Tibial nerve (tissue), 4 donors: ENCODE measurements around the gene C5orf15. TPM values are rescaled to one million over a fixed set of nuclear protein-coding genes. Genes with fewer than 3 reads are reported as not detected.

Experiments
- DNase-seq, 2 donors: peaks; one replicate each; pipeline ENCODE4 v3.0.0-alpha.2; 2019; ENCODE audit warnings: low spot score in 2 of 2
- H3K27ac ChIP-seq, 4 donors: fragments of 200-600 bp; sonication (generic) in 3 of 4; one replicate each; pipeline ENCODE4 v1.5.1; 2017 to 2019; ENCODE audit warnings: mild to moderate bottlenecking in 1 of 4
- H3K27me3 ChIP-seq, 2 donors: fragments of 200-600 bp; sonication (generic) in 1 of 2; one replicate each; pipeline versions ENCODE4 v1.5.1 to v1.6.0; 2017 to 2019
- H3K36me3 ChIP-seq, 3 donors: fragments of 200-600 bp; sonication (generic); one replicate each; pipeline ENCODE4 v1.5.1; 2018 to 2019
- H3K4me1 ChIP-seq, 4 donors: fragments of 200-600 bp; sonication (generic) in 3 of 4; one replicate each; pipeline ENCODE4 v1.5.1; 2017 to 2019
- H3K4me3 ChIP-seq, 4 donors: fragments of 200-600 bp; sonication (generic) in 3 of 4; one replicate each; pipeline ENCODE4 v1.5.1; 2017 to 2019; ENCODE audit warnings: mild to moderate bottlenecking in 1 of 4, moderate library complexity in 1 of 4
- H3K9me3 ChIP-seq, 4 donors: fragments of 200-600 bp; sonication (generic) in 3 of 4; one replicate each; pipeline ENCODE4 v1.5.1; 2017 to 2019
- CTCF ChIP-seq, 5 experiments: fragments of 200-600 bp in 3 of 5; fragments of 450-650 bp in 2 of 5; sonication (generic) in 3 of 5; IDR thresholded peaks; one replicate each; pipeline ENCODE4 v1.5.1; 2016 to 2019; ENCODE audit warnings: antibody characterized with exemption in 5 of 5, mild to moderate bottlenecking in 3 of 5, moderate library complexity in 2 of 5
- EP300 ChIP-seq, 2 donors: sonication (generic); formaldehyde crosslinking; IDR thresholded peaks; one replicate each; pipeline ENCODE4 v1.6.1; 2017; ENCODE audit warnings: antibody characterized with exemption in 2 of 2, mild to moderate bottlenecking in 1 of 2
- POLR2A ChIP-seq, 2 donors: fragments of 450-650 bp; IDR thresholded peaks; one replicate each; pipeline ENCODE4 v1.6.1; 2017; ENCODE audit warnings: antibody characterized with exemption in 2 of 2, mild to moderate bottlenecking in 2 of 2, moderate library complexity in 2 of 2
- WGBS, 2 donors: methylation state at CpG; one replicate each; pipeline ENCODE4 v1.1.5; 2018; 5-methylcytosine and 5-hydroxymethylcytosine counted together
- total RNA-seq, 4 donors: library from RNA; depleted of rRNA; stranded (reverse); fragments of >200 nt; gene quantifications; one replicate each; pipeline ENCODE4 v1.1.0, GENCODE V29; 2016

The C5orf15 gene
- total RNA-seq, 4 donors from 2014 or later = 27.6 to 34.3 (median 32.9) TPM

GRCh38 chr5:133914434-133914833 lies 54.0 kb downstream of the C5orf15 start:
- 73 to 80% methylated on average over 3 of the region's 3 CpGs for WGBS, 2 donors
- H3K4me1 ChIP-seq = no peaks in the 10 kb centered on the region
- H3K27ac ChIP-seq = no peak overlapping the region
- H3K36me3 ChIP-seq = no peaks in the 10 kb centered on the region
- DNase-seq = no peak
- no peaks in the 10 kb centered on the region for H3K9me3 ChIP-seq
- no peak for TF ChIP-seq POLR2A (IDR thresholded peaks at IDR 0.05)
- no peak for TF ChIP-seq CTCF (IDR thresholded peaks at IDR 0.05)
- H3K27me3 ChIP-seq = no peaks in the 10 kb centered on the region
- no peak overlapping the region for H3K4me3 ChIP-seq

- H3K27ac ChIP-seq = no peak overlapping the region
- H3K4me3 ChIP-seq = no peak overlapping the region
- H3K27me3 ChIP-seq = no peaks in the 10 kb centered on the region
- no peaks in the 10 kb centered on the region for H3K4me1 ChIP-seq
- TF ChIP-seq CTCF (IDR thresholded peaks at IDR 0.05) (no peak), EP300 (IDR thresholded peaks at IDR 0.05) (no peak), POLR2A (IDR thresholded peaks at IDR 0.05) (no peak)
- no peaks in the 10 kb centered on the region for H3K36me3 ChIP-seq
- DNase-seq = no peak
- 77 to 82% methylated on average over 8 of the region's 8 CpGs for WGBS, 2 donors
- H3K9me3 ChIP-seq = no peaks in the 10 kb centered on the region
These were observed 54.8 kb downstream of the C5orf15 start for GRCh38 chr5:133913413-133914155.

- H3K4me3 ChIP-seq = no peak overlapping the region
- no peaks in the 10 kb centered on the region for H3K4me1 ChIP-seq
- TF ChIP-seq EP300 (IDR thresholded peaks at IDR 0.05) (no peak), POLR2A (IDR thresholded peaks at IDR 0.05) (no peak), CTCF (IDR thresholded peaks at IDR 0.05) (no peak)
- DNase-seq = no peak
- 85 to 87% methylated on average over 10 of the region's 10 CpGs for WGBS, 2 donors
- H3K36me3 ChIP-seq = no peaks in the 10 kb centered on the region
- H3K27ac ChIP-seq = no peak overlapping the region
- no peaks in the 10 kb centered on the region for H3K27me3 ChIP-seq
- no peaks in the 10 kb centered on the region for H3K9me3 ChIP-seq
These were observed 55.5 kb downstream of the C5orf15 start for GRCh38 chr5:133912951-133913350.

GRCh38 chr5:133910571-133910970 lies 57.9 kb downstream of the C5orf15 start:
- 69 to 76% methylated on average over 6 of the region's 6 CpGs for WGBS, 2 donors
- Histone ChIP-seq H3K9me3 (no peaks in the 10 kb centered on the region), H3K27me3 (no peaks in the 10 kb centered on the region), H3K36me3 (no peaks in the 10 kb centered on the region), H3K27ac (no peak overlapping the region), H3K4me1 (no peaks in the 10 kb centered on the region), H3K4me3 (no peak overlapping the region)
- DNase-seq = no peak
- no peak for TF ChIP-seq EP300 (IDR thresholded peaks at IDR 0.05)
- no peak for TF ChIP-seq POLR2A (IDR thresholded peaks at IDR 0.05)
- TF ChIP-seq CTCF (IDR thresholded peaks at IDR 0.05) = no peak

- no peaks in the 10 kb centered on the region for H3K9me3 ChIP-seq
- no peaks in the 10 kb centered on the region for H3K27me3 ChIP-seq
- no peak for TF ChIP-seq EP300 (IDR thresholded peaks at IDR 0.05)
- no peak for TF ChIP-seq POLR2A (IDR thresholded peaks at IDR 0.05)
- no peak overlapping the region for H3K27ac ChIP-seq
- no peaks in the 10 kb centered on the region for H3K36me3 ChIP-seq
- no peak for DNase-seq
- H3K4me1 ChIP-seq = no peaks in the 10 kb centered on the region
- H3K4me3 ChIP-seq = no peak overlapping the region
- 74 to 79% methylated on average over 4 of the region's 4 CpGs for WGBS, 2 donors
These were observed 58.8 kb downstream of the C5orf15 start for GRCh38 chr5:133909603-133910002.
